ENCODE data around the gene RGSL1. TPM values are rescaled to one million over a fixed set of nuclear protein-coding genes. Genes with fewer than 3 reads are reported as not detected.

RGSL1 gene
- total and polyA plus RNA-seq, 2 of the 8 experiments (the other 6 are each of a cell fraction or from before 2014, with no cell fraction given), result not detected

GRCh38 chr1:182527680-182528079 is 77.7 kb downstream of the RGSL1 start:
- no peak overlapping the region for H3K27ac ChIP-seq (ENCODE audit: low read depth, low read length)
- no peaks in the 10 kb centered on the region for H4K20me1 ChIP-seq (replicated peaks in 1 of 2; ENCODE audit: control insufficient read depth in 1 of 2, insufficient read depth in 2 of 2, low read length in 2 of 2)
- no peak for FAIRE-seq
- H3K27me3 ChIP-seq (replicated peaks in 1 of 4; ENCODE audit: control insufficient read depth in 3 of 4, extremely low read depth in 1 of 4, insufficient read depth in 3 of 4, low read length in 3 of 4), result no peaks in the 10 kb centered on the region; a peak in 1 of 7 replicates
- POLR2A ChIA-PET (ENCODE audit: partially characterized antibody), result no interaction called here
- no peak overlapping the region for H2AFZ ChIP-seq (ENCODE audit: low read length)
- H3K23me2 ChIP-seq (ENCODE audit: low read depth, low read length), result no peaks in the 10 kb centered on the region
- H3K56ac ChIP-seq (replicated peaks; ENCODE audit: insufficient read length, low read depth, low read length), result no peak overlapping the region
- H4K5ac ChIP-seq (ENCODE audit: insufficient read length, low read depth, low read length), result no peak overlapping the region
- no peaks in the 10 kb centered on the region for H3K36me3 ChIP-seq (ENCODE audit: control insufficient read depth in 2 of 4, insufficient read depth in 4 of 4, low read length in 3 of 4)
- H3K14ac ChIP-seq (ENCODE audit: insufficient read length), result no peak overlapping the region
- H3K4me3 ChIP-seq (ENCODE audit: extremely low read depth in 1 of 4, insufficient read depth in 2 of 4, low read depth in 3 of 4, low read length in 4 of 4), result no peak overlapping the region
- no peak overlapping the region for H2BK120ac ChIP-seq (replicated peaks; ENCODE audit: low read depth, low read length)
- H2BK12ac ChIP-seq (ENCODE audit: low read depth, low read length), result no peak overlapping the region
- H3K9me3 ChIP-seq (ENCODE audit: insufficient read depth in 2 of 2, low read depth in 1 of 2, low read length in 1 of 2), result no peaks in the 10 kb centered on the region
- WGBS, 2 experiments (ENCODE audit: extremely low coverage in 1 of 2, insufficient coverage in 1 of 2, insufficient read length in 1 of 2, insufficient replicate concordance in 2 of 2, low coverage in 1 of 2, low lambda C conversion rate in 2 of 2, missing lambda C conversion rate in 1 of 2), result 72% methylated on average over 2 of the region's 2 CpGs; no CpG with 5 or more reads in 1 of the 2 experiments
- no peak overlapping the region for H2AK5ac ChIP-seq (ENCODE audit: low read depth, low read length)
- H3K23ac ChIP-seq (ENCODE audit: insufficient read length), result no peak overlapping the region
- H3K4me2 ChIP-seq (ENCODE audit: insufficient read depth in 1 of 2, low read depth in 2 of 2, low read length in 2 of 2), result no peak overlapping the region
- no peak overlapping the region for H3K9ac ChIP-seq (replicated peaks in 1 of 4; ENCODE audit: extremely low read depth in 1 of 4, low read depth in 3 of 4, low read length in 3 of 4)
- H3K18ac ChIP-seq (ENCODE audit: extremely low read depth, low read length), result no peak overlapping the region
- no peak overlapping the region for H2BK5ac ChIP-seq (ENCODE audit: low read depth, low read length)
- no peak for DNase-seq (ENCODE audit: low read depth in 1 of 2, low spot score in 2 of 2)
- H3K4me1 ChIP-seq (replicated peaks in 1 of 4; ENCODE audit: control insufficient read depth in 3 of 4, insufficient read depth in 4 of 4, low read length in 3 of 4), result no peaks in the 10 kb centered on the region
- CTCF ChIA-PET (ENCODE audit: partially characterized antibody), result no interaction called here
- H4K8ac ChIP-seq (ENCODE audit: extremely low read depth, insufficient read depth, low read length), result no peak overlapping the region
- H2BK20ac ChIP-seq (ENCODE audit: low read length), result no peak overlapping the region
- no peaks in the 10 kb centered on the region for H3K79me2 ChIP-seq (ENCODE audit: control insufficient read depth in 1 of 2, insufficient read depth in 2 of 2, low read length in 2 of 2)
- no peak overlapping the region for H4K91ac ChIP-seq (replicated peaks; ENCODE audit: insufficient read length, low read length)
- no peak overlapping the region for H3K4ac ChIP-seq (replicated peaks; ENCODE audit: insufficient read length, low read depth, low read length)
- no peaks in the 10 kb centered on the region for H3K79me1 ChIP-seq (ENCODE audit: low read depth, low read length)
- no peak overlapping the region for H2BK15ac ChIP-seq (ENCODE audit: low read length)
- TF ChIP-seq FOSL1 (IDR thresholded peaks at IDR 0.05; ENCODE audit: insufficient read depth, low read depth, low read length) (no peak), CTBP2 (IDR thresholded peaks at IDR 0.05; ENCODE audit: borderline replicate concordance, insufficient read depth, insufficient read length, low read length) (no peak), NRF1 (IDR thresholded peaks at IDR 0.05; ENCODE audit: low read depth, low read length) (no peak), EP300 (IDR thresholded peaks at IDR 0.05; ENCODE audit: borderline replicate concordance in 1 of 2, low read depth in 2 of 2, low read length in 2 of 2) (no peak), TAF7 (optimal IDR thresholded peaks at IDR 0.05; ENCODE audit: borderline replicate concordance, low read depth, low read length) (no peak), RAD21 (IDR thresholded peaks at IDR 0.05 in 1 of 2, conservative IDR thresholded peaks at IDR 0.05 in 1 of 2; ENCODE audit: low read depth in 2 of 2, low read length in 2 of 2) (no peak), GTF2F1 (IDR thresholded peaks at IDR 0.05; ENCODE audit: borderline replicate concordance, low read depth, low read length) (no peak), RBBP5 (IDR thresholded peaks at IDR 0.05; ENCODE audit: borderline replicate concordance, low read depth, low read length) (no peak), ZNF274 (IDR thresholded peaks at IDR 0.05; ENCODE audit: borderline replicate concordance, extremely low read depth, low read length) (no peak), PHF8 (conservative IDR thresholded peaks at IDR 0.05; ENCODE audit: low read depth, low read length) (no peak), TAF1 (IDR thresholded peaks at IDR 0.05; ENCODE audit: low read depth, low read length) (no peak), ASH2L (IDR thresholded peaks at IDR 0.05; ENCODE audit: low read length) (no peak)
- TF ChIP-seq, protein P1, sequence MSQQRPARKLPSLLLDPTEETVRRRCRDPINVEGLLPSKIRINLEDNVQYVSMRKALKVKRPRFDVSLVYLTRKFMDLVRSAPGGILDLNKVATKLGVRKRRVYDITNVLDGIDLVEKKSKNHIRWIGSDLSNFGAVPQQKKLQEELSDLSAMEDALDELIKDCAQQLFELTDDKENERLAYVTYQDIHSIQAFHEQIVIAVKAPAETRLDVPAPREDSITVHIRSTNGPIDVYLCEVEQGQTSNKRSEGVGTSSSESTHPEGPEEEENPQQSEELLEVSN (IDR thresholded peaks at IDR 0.05), result no peak

All from H1 (cell line).